Measurements from ENCODE around the gene FAM171A2. TPM values are rescaled to one million over a fixed set of nuclear protein-coding genes. Genes with fewer than 3 reads are reported as not detected.

The FAM171A2 gene
- total and polyA plus RNA-seq, 2 of the 4 experiments (the other 2 are of a cell fraction) = 3.2 to 5.9 TPM

- ChIA-PET CTCF (no interaction called here), POLR2A (ENCODE audit: unreplicated experiment) (no interaction called here)
- no peak overlapping the region for H2BK15ac ChIP-seq (ENCODE audit: low read depth, low read length)
- H3K4me1 ChIP-seq (ENCODE audit: control insufficient read depth, insufficient read depth, low read length) = peaks cover 8% of the 10 kb centered on the region; the same call in 1 of the 2 replicates
- no peak overlapping the region for H2BK120ac ChIP-seq (ENCODE audit: low read depth, low read length)
- no peak overlapping the region for H3K9ac ChIP-seq (ENCODE audit: low read depth, low read length)
- in situ Hi-C loops (cut with MboI; ENCODE audit: low sequenced_read_pairs) (no loop called here), intact Hi-C loops (cut with micrococcal nuclease) (no loop called here), dilution Hi-C loops (cut with HindIII; ENCODE audit: low sequenced_read_pairs, unreplicated experiment) (no loop called here)
- H3K56ac ChIP-seq (ENCODE audit: extremely low read depth, insufficient read depth, low read length) = no peak overlapping the region
- ATAC-seq (ENCODE audit: low read depth) = no peak
- no peaks in the 10 kb centered on the region for H3K79me1 ChIP-seq (ENCODE audit: low read depth in 1 of 2, low read length in 2 of 2)
- H4K5ac ChIP-seq (ENCODE audit: low read depth, low read length) = no peak overlapping the region
- no peak overlapping the region for H2BK5ac ChIP-seq (ENCODE audit: low read depth, low read length, poor library complexity, severe bottlenecking)
- H3K18ac ChIP-seq (ENCODE audit: low read depth, low read length) = no peak overlapping the region
- H2BK20ac ChIP-seq (ENCODE audit: low read depth, low read length) = no peak overlapping the region
- no peaks in the 10 kb centered on the region; the same call in 1 of the 2 replicates for H3K9me1 ChIP-seq (ENCODE audit: insufficient read depth, low read length)
- no peak overlapping the region for H2AFZ ChIP-seq (replicated peaks; ENCODE audit: low read length, poor library complexity)
- TF ChIP-seq FOS (IDR thresholded peaks at IDR 0.05; ENCODE audit: low read depth, low read length) = no peak
- no peak for TF ChIP-seq MXI1 (IDR thresholded peaks at IDR 0.05; ENCODE audit: borderline replicate concordance, low read depth, low read length)
- TF ChIP-seq RCOR1 (IDR thresholded peaks at IDR 0.05; ENCODE audit: insufficient replicate concordance, low read length) = no peak
- no peak for TF ChIP-seq CTCF (conservative IDR thresholded peaks at IDR 0.05; ENCODE audit: low read depth, low read length)
- no peak for TF ChIP-seq RAD21 (IDR thresholded peaks at IDR 0.05; ENCODE audit: low read length)
- TF ChIP-seq MAFK (IDR thresholded peaks at IDR 0.05; ENCODE audit: low read depth, low read length) = no peak
- no peak for TF ChIP-seq MAZ (IDR thresholded peaks at IDR 0.05; ENCODE audit: borderline replicate concordance, low read depth, low read length)
- no peak for TF ChIP-seq CEBPB (IDR thresholded peaks at IDR 0.05; ENCODE audit: low read depth, low read length)
- TF ChIP-seq BHLHE40 (IDR thresholded peaks at IDR 0.05; ENCODE audit: low read depth, low read length) = no peak
- TF ChIP-seq RFX5 (IDR thresholded peaks at IDR 0.05; ENCODE audit: low read depth, low read length) = no peak
- TF ChIP-seq CHD1 (IDR thresholded peaks at IDR 0.05; ENCODE audit: low read depth, low read length) = no peak
- TF ChIP-seq, protein P1, sequence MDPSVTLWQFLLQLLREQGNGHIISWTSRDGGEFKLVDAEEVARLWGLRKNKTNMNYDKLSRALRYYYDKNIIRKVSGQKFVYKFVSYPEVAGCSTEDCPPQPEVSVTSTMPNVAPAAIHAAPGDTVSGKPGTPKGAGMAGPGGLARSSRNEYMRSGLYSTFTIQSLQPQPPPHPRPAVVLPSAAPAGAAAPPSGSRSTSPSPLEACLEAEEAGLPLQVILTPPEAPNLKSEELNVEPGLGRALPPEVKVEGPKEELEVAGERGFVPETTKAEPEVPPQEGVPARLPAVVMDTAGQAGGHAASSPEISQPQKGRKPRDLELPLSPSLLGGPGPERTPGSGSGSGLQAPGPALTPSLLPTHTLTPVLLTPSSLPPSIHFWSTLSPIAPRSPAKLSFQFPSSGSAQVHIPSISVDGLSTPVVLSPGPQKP (IDR thresholded peaks at IDR 0.05; ENCODE audit: borderline replicate concordance, low read depth, low read length) = no peak
- TF ChIP-seq SMC3 (IDR thresholded peaks at IDR 0.05; ENCODE audit: low read depth, low read length) = no peak
- TF ChIP-seq NFE2L2 (IDR thresholded peaks at IDR 0.05; ENCODE audit: low read depth, low read length) = no peak
- no peak for TF ChIP-seq POLR2A (IDR thresholded peaks at IDR 0.05; ENCODE audit: low read depth, low read length)
- TF ChIP-seq, protein P2, sequence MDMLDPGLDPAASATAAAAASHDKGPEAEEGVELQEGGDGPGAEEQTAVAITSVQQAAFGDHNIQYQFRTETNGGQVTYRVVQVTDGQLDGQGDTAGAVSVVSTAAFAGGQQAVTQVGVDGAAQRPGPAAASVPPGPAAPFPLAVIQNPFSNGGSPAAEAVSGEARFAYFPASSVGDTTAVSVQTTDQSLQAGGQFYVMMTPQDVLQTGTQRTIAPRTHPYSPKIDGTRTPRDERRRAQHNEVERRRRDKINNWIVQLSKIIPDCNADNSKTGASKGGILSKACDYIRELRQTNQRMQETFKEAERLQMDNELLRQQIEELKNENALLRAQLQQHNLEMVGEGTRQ (IDR thresholded peaks at IDR 0.05; ENCODE audit: low read depth, low read length) = no peak
- H3K23ac ChIP-seq (ENCODE audit: low read depth, low read length) = no peak overlapping the region
- H3K36me3 ChIP-seq (ENCODE audit: control insufficient read depth, insufficient read depth, low read length) = no peaks in the 10 kb centered on the region
- no peak overlapping the region for H3K4me3 ChIP-seq (ENCODE audit: insufficient read depth, low read depth, low read length)
- H2AK5ac ChIP-seq (ENCODE audit: low read depth, low read length) = no peak overlapping the region
- H3K27ac ChIP-seq (ENCODE audit: insufficient read depth, low read length) = no peak overlapping the region
- peaks cover 72% of the 10 kb centered on the region for H3K27me3 ChIP-seq (ENCODE audit: control insufficient read depth, insufficient read depth, low read length)
- DNase-seq = no peak
- H3K14ac ChIP-seq (replicated peaks; ENCODE audit: low read depth, low read length) = no peak overlapping the region
- 53% methylated on average over 3 of the region's 17 CpGs; no CpG with 5 or more reads in 1 of the 2 experiments for WGBS, 2 experiments (ENCODE audit: extremely low coverage in 2 of 2, insufficient read length in 1 of 2)
- H3K9me3 ChIP-seq (ENCODE audit: control insufficient read depth, insufficient read depth, low read length) = peaks cover 5% of the 10 kb centered on the region
- BruUV-seq (replicated peaks) = no TSS peak
- no peak overlapping the region for H3K4me2 ChIP-seq (ENCODE audit: low read depth, low read length)
- peaks cover 4% of the 10 kb centered on the region; the same call in 1 of the 2 replicates for H4K20me1 ChIP-seq (ENCODE audit: insufficient read depth, low read length)
- H4K91ac ChIP-seq (ENCODE audit: insufficient read depth, low read depth, low read length) = no peak overlapping the region
- no peak overlapping the region for H4K8ac ChIP-seq (ENCODE audit: low read depth in 2 of 2, low read length in 2 of 2)
- no peak overlapping the region for H2AK9ac ChIP-seq (replicated peaks; ENCODE audit: low read depth, low read length, poor library complexity)
- H3K4ac ChIP-seq (ENCODE audit: low read depth, low read length) = no peak overlapping the region
Observed at GRCh38 chr17:44312396-44313104, 51.1 kb downstream of the FAM171A2 start.

All from IMR-90 (cell line).